ENCODE results near the gene SSH2.

DNA sequence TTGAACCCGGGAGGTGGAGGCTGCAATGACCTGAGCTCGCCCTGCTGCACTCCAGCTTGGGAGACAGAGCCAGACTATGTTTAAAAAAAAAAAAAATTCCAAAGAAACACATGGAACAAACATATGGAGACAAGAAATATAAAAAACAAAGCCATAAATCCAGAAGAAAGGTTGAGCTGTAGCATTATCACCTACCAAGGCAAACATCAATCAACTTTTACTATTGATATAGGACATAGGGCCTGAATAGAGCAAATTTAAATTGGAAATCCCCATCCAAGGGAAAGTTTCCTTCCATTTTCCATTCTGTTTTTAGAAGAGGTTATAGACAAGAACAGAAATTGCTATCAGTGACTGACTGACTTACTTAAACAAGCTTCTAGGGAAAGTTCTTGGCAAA is 56.6 kb downstream of the SSH2 start:
- TF ChIP-seq, protein P1, sequence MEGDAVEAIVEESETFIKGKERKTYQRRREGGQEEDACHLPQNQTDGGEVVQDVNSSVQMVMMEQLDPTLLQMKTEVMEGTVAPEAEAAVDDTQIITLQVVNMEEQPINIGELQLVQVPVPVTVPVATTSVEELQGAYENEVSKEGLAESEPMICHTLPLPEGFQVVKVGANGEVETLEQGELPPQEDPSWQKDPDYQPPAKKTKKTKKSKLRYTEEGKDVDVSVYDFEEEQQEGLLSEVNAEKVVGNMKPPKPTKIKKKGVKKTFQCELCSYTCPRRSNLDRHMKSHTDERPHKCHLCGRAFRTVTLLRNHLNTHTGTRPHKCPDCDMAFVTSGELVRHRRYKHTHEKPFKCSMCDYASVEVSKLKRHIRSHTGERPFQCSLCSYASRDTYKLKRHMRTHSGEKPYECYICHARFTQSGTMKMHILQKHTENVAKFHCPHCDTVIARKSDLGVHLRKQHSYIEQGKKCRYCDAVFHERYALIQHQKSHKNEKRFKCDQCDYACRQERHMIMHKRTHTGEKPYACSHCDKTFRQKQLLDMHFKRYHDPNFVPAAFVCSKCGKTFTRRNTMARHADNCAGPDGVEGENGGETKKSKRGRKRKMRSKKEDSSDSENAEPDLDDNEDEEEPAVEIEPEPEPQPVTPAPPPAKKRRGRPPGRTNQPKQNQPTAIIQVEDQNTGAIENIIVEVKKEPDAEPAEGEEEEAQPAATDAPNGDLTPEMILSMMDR (conservative IDR thresholded peaks at IDR 0.05 in 1 of 2, IDR thresholded peaks at IDR 0.05 in 1 of 2; ENCODE audit: extremely low read depth in 1 of 2, insufficient read depth in 1 of 2, low read depth in 1 of 2, low read length in 2 of 2), result no peak
- TF ChIP-seq EZH2 (IDR thresholded peaks at IDR 0.05; ENCODE audit: borderline replicate concordance, low read length), result no peak

Data from mammary epithelial cell (primary cell).